Measurements from ENCODE around the gene ELOVL2.

Gene ELOVL2

DNA sequence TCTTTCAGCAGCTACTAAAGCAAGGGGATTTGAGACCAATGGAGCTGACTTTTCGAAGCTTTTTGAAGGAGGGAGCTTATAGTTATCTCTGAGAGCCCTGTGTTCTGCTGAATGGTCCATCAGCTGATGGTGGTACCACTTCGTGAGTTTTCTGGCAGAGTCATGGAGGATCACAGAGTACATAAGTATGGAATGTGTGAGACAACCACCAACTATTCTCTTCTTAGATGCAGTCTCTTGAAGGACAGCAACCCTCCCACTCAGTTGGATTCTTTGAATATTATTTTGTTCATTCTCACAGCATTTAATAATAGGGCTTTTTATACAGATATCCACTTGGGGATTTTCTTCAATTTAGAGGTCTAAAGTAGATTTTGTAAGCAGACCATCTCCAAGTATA, 75.3 kb downstream of the ELOVL2 start:
- no peak overlapping the region for H2AFZ ChIP-seq (ENCODE audit: low read length)
- H3F3A ChIP-seq (ENCODE audit: low read depth): no peaks in the 10 kb centered on the region
- no peaks in the 10 kb centered on the region for H3K27me3 ChIP-seq (ENCODE audit: insufficient read depth, low read length, poor library complexity, severe bottlenecking)
- H3K9me3 ChIP-seq (ENCODE audit: insufficient read depth, low read depth, low read length): no peaks in the 10 kb centered on the region
- H3K4me2 ChIP-seq (ENCODE audit: low read depth, low read length, poor library complexity, severe bottlenecking): no peak overlapping the region
- H3K36me3 ChIP-seq (ENCODE audit: insufficient read depth, low read length): no peaks in the 10 kb centered on the region
- H3K9ac ChIP-seq (ENCODE audit: low read depth, low read length, poor library complexity, severe bottlenecking): no peak overlapping the region
- H3K4me3 ChIP-seq (ENCODE audit: low read length, poor library complexity, severe bottlenecking): no peak overlapping the region
- TF ChIP-seq EZH2phosphoT487 (IDR thresholded peaks at IDR 0.05; ENCODE audit: borderline replicate concordance) (no peak), CTCF (conservative IDR thresholded peaks at IDR 0.05; ENCODE audit: low read length) (no peak)
- H3K79me2 ChIP-seq (ENCODE audit: insufficient read depth, low read length): no peaks in the 10 kb centered on the region
- no peaks in the 10 kb centered on the region for H4K20me1 ChIP-seq (ENCODE audit: insufficient read depth, low read length, poor library complexity, severe bottlenecking)
- no peaks in the 10 kb centered on the region for H3K4me1 ChIP-seq (ENCODE audit: insufficient read depth, low read length, poor library complexity, severe bottlenecking)
- H3K9me2 ChIP-seq (replicated peaks; ENCODE audit: low read depth, low read length): no peaks in the 10 kb centered on the region

- Histone ChIP-seq H3K9me2 (replicated peaks; ENCODE audit: low read depth, low read length) (no peaks in the 10 kb centered on the region), H3K4me2 (ENCODE audit: low read depth, low read length, poor library complexity, severe bottlenecking) (no peak overlapping the region), H3K79me2 (ENCODE audit: insufficient read depth, low read length) (no peaks in the 10 kb centered on the region), H3K9ac (ENCODE audit: low read depth, low read length, poor library complexity, severe bottlenecking) (no peak overlapping the region), H3K4me1 (ENCODE audit: insufficient read depth, low read length, poor library complexity, severe bottlenecking) (no peaks in the 10 kb centered on the region), H2AFZ (ENCODE audit: low read length) (no peak overlapping the region), H3K36me3 (ENCODE audit: insufficient read depth, low read length) (no peaks in the 10 kb centered on the region), H4K20me1 (ENCODE audit: insufficient read depth, low read length, poor library complexity, severe bottlenecking) (no peaks in the 10 kb centered on the region), H3K27me3 (ENCODE audit: insufficient read depth, low read length, poor library complexity, severe bottlenecking) (no peaks in the 10 kb centered on the region), H3K9me3 (ENCODE audit: insufficient read depth, low read depth, low read length) (no peaks in the 10 kb centered on the region), H3K4me3 (ENCODE audit: low read length, poor library complexity, severe bottlenecking) (no peak overlapping the region), H3F3A (ENCODE audit: low read depth) (no peaks in the 10 kb centered on the region)
- TF ChIP-seq EZH2phosphoT487 (IDR thresholded peaks at IDR 0.05; ENCODE audit: borderline replicate concordance) (no peak), CTCF (conservative IDR thresholded peaks at IDR 0.05; ENCODE audit: low read length) (no peak)
Measured at GRCh38 chr6:10964684-10965083, 79.4 kb downstream of the ELOVL2 start.

DNA sequence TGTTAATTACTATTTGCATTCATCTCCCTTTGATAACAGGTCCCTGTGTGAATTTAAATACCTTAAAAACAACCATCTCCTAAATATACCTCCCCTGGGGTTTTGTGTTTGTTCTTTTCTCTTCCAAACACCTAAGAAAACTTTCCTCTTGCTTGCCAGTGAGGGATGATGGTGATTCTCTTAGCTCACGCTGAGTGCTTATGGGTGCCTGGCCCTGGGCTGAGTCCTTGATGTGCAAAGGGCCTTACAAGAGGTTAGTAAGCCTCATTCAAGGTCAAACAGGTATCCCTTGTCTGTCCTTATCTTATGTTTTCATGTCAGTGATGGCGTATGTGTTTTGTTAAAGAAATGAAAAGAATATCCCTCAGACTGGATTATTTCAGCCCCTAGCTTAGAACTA, 81.0 kb downstream of the ELOVL2 start:
- Histone ChIP-seq H4K20me1 (ENCODE audit: insufficient read depth, low read length, poor library complexity, severe bottlenecking) (no peaks in the 10 kb centered on the region), H3F3A (ENCODE audit: low read depth) (no peaks in the 10 kb centered on the region)

More for the DNA sequence above, 81.0 kb downstream of the ELOVL2 start:
- Histone ChIP-seq H3K4me1 (ENCODE audit: insufficient read depth, low read length, poor library complexity, severe bottlenecking) (no peaks in the 10 kb centered on the region), H3K4me2 (ENCODE audit: low read depth, low read length, poor library complexity, severe bottlenecking) (no peak overlapping the region), H3K4me3 (ENCODE audit: low read length, poor library complexity, severe bottlenecking) (no peak overlapping the region), H2AFZ (ENCODE audit: low read length) (no peak overlapping the region), H3K9ac (ENCODE audit: low read depth, low read length, poor library complexity, severe bottlenecking) (no peak overlapping the region), H3K27me3 (ENCODE audit: insufficient read depth, low read length, poor library complexity, severe bottlenecking) (no peaks in the 10 kb centered on the region), H3K79me2 (ENCODE audit: insufficient read depth, low read length) (no peaks in the 10 kb centered on the region), H3K36me3 (ENCODE audit: insufficient read depth, low read length) (no peaks in the 10 kb centered on the region), H3K9me2 (replicated peaks; ENCODE audit: low read depth, low read length) (no peaks in the 10 kb centered on the region), H3K9me3 (ENCODE audit: insufficient read depth, low read depth, low read length) (no peaks in the 10 kb centered on the region)
- no peak for TF ChIP-seq CTCF (conservative IDR thresholded peaks at IDR 0.05; ENCODE audit: low read length)
- TF ChIP-seq EZH2phosphoT487 (IDR thresholded peaks at IDR 0.05; ENCODE audit: borderline replicate concordance): no peak
